Immature natural killer cell (primary cell): ENCODE data around the gene C4orf50. TPM values are rescaled to one million over a fixed set of nuclear protein-coding genes. Genes with fewer than 3 reads are reported as not detected.
"Not testable (repeated sequence)": the region's sequence is repeated elsewhere in the genome, so short reads cannot be mapped to it uniquely, and the experiment has no call there.

Experiments used
- DNase-seq, 3 donors: peaks; one replicate each; pipeline ENCODE4 v3.0.0; 2022; ENCODE audit warnings: mixed read lengths in 1 of 3
- H3K27ac Mint-ChIP-seq, 6 donors: one replicate each; pipeline ENCODE4 v1.8.0; 2020; ENCODE audit warnings: mixed read lengths in 6 of 6, mild to moderate bottlenecking in 5 of 6, inconsistent platforms in 4 of 6, moderate library complexity in 3 of 6
- H3K27me3 Mint-ChIP-seq, 3 donors: one replicate each; pipeline ENCODE4 v1.8.0; 2020 to 2021; ENCODE audit warnings: low read depth in 3 of 3, mild to moderate bottlenecking in 3 of 3, mixed read lengths in 3 of 3, moderate library complexity in 3 of 3, inconsistent platforms in 1 of 3
- H3K36me3 Mint-ChIP-seq, 3 donors: one replicate each; pipeline ENCODE4 v1.8.0; 2020; ENCODE audit warnings: mixed read lengths in 3 of 3, inconsistent platforms in 2 of 3, mild to moderate bottlenecking in 2 of 3
- H3K4me1 Mint-ChIP-seq, 2 donors: one replicate each; pipeline ENCODE4 v1.8.0; 2020; ENCODE audit warnings: inconsistent platforms in 2 of 2, mild to moderate bottlenecking in 2 of 2, mixed read lengths in 2 of 2, moderate library complexity in 1 of 2
- H3K4me3 Mint-ChIP-seq, 5 donors: one replicate each; pipeline ENCODE4 v1.8.0; 2020; ENCODE audit warnings: mild to moderate bottlenecking in 5 of 5, mixed read lengths in 5 of 5, inconsistent platforms in 3 of 5, moderate library complexity in 3 of 5
- H3K9me3 Mint-ChIP-seq, 6 donors: one replicate each; pipeline ENCODE4 v1.8.0; 2020; ENCODE audit warnings: mild to moderate bottlenecking in 6 of 6, mixed read lengths in 6 of 6, inconsistent platforms in 4 of 6, moderate library complexity in 3 of 6
- polyA plus RNA-seq, 3 donors: library from polyadenylated mRNA; unstranded; fragments of 300-500 nt; fragmentation: Illumina TruSeq; gene quantifications; one replicate each; pipeline ENCODE4 v1.2.3, GENCODE V29; 2021

C4orf50 gene
- polyA plus RNA-seq, 3 donors from 2014 or later: 0.04 TPM; not detected in 2

GRCh38 chr4:5869966-5870619 is 148.1 kb downstream of the C4orf50 start:
- no peak overlapping the region for H3K27ac Mint-ChIP-seq
- H3K9me3 Mint-ChIP-seq: peaks cover 0 to 2% (median 0%) of the 10 kb centered on the region in 6 donors
- DNase-seq: no peak
- H3K4me1 Mint-ChIP-seq: peaks cover 13 to 15% of the 10 kb centered on the region in 2 donors
- H3K27me3 Mint-ChIP-seq: peaks cover 2 to 12% (median 6%) of the 10 kb centered on the region in 3 donors
- peaks cover 0 to 4% (median 0%) of the 10 kb centered on the region in 3 donors for H3K36me3 Mint-ChIP-seq
- no peak overlapping the region for H3K4me3 Mint-ChIP-seq

GRCh38 chr4:5867866-5868265 is 150.4 kb downstream of the C4orf50 start:
- Mint-ChIP-seq H3K36me3 (no peaks in the 10 kb centered on the region), H3K4me3 (no peak overlapping the region), H3K4me1 (peaks cover 13 to 15% of the 10 kb centered on the region in 2 donors), H3K27me3 (peaks cover 0 to 14% (median 5%) of the 10 kb centered on the region in 3 donors), H3K9me3 (no peaks in the 10 kb centered on the region), H3K27ac (no peak overlapping the region)
- DNase-seq: no peak

- no peak overlapping the region for H3K27ac Mint-ChIP-seq
- H3K4me1 Mint-ChIP-seq: peaks cover 13 to 15% of the 10 kb centered on the region in 2 donors
- H3K4me3 Mint-ChIP-seq: no peak overlapping the region
- no peak for DNase-seq
- H3K27me3 Mint-ChIP-seq: peaks cover 0 to 14% (median 5%) of the 10 kb centered on the region in 3 donors
- no peaks in the 10 kb centered on the region for H3K36me3 Mint-ChIP-seq
- no peaks in the 10 kb centered on the region for H3K9me3 Mint-ChIP-seq
These were observed 151.1 kb downstream of the C4orf50 start for GRCh38 chr4:5866841-5867813.

- no peaks in the 10 kb centered on the region for H3K36me3 Mint-ChIP-seq
- H3K27ac Mint-ChIP-seq: no peak overlapping the region
- H3K4me3 Mint-ChIP-seq: no peak overlapping the region
- H3K9me3 Mint-ChIP-seq: no peaks in the 10 kb centered on the region
- H3K4me1 Mint-ChIP-seq: peaks cover 13 to 15% of the 10 kb centered on the region in 2 donors
- no peak for DNase-seq
- peaks cover 0 to 14% (median 1%) of the 10 kb centered on the region in 3 donors for H3K27me3 Mint-ChIP-seq
These were observed 152.2 kb downstream of the C4orf50 start for GRCh38 chr4:5865896-5866599.

GRCh38 chr4:5863461-5864113 is 154.6 kb downstream of the C4orf50 start:
- H3K27ac Mint-ChIP-seq: no peak overlapping the region
- no peak for DNase-seq

GRCh38 chr4:5858020-5858769 is 160.0 kb downstream of the C4orf50 start:
- H3K27me3 Mint-ChIP-seq: peaks cover 0 to 2% (median 0%) of the 10 kb centered on the region in 3 donors
- no peaks in the 10 kb centered on the region for H3K4me1 Mint-ChIP-seq
- H3K27ac Mint-ChIP-seq: no peak overlapping the region
- H3K4me3 Mint-ChIP-seq: no peak overlapping the region
- H3K36me3 Mint-ChIP-seq: no peaks in the 10 kb centered on the region
- DNase-seq: no peak
- H3K9me3 Mint-ChIP-seq: no peaks in the 10 kb centered on the region

More at GRCh38 chr4:5863461-5864113, 154.6 kb downstream of the C4orf50 start:
- H3K4me1 Mint-ChIP-seq: peaks cover 13 to 15% of the 10 kb centered on the region in 2 donors
- no peaks in the 10 kb centered on the region for H3K9me3 Mint-ChIP-seq
- H3K36me3 Mint-ChIP-seq: no peaks in the 10 kb centered on the region
- H3K27me3 Mint-ChIP-seq: peaks cover 0 to 14% (median 3%) of the 10 kb centered on the region in 3 donors
- H3K4me3 Mint-ChIP-seq: no peak overlapping the region

- H3K27me3 Mint-ChIP-seq: peaks cover 0 to 6% (median 3%) of the 10 kb centered on the region in 3 donors
These were observed 161.0 kb downstream of the C4orf50 start for GRCh38 chr4:5857199-5857598.

GRCh38 chr4:5856362-5856761 is 161.9 kb downstream of the C4orf50 start:
- H3K4me1 Mint-ChIP-seq, H3K36me3 Mint-ChIP-seq, DNase-seq, H3K27me3 Mint-ChIP-seq, H3K4me3 Mint-ChIP-seq, H3K27ac Mint-ChIP-seq, H3K9me3 Mint-ChIP-seq: not testable (repeated sequence)

More at GRCh38 chr4:5857199-5857598, 161.0 kb downstream of the C4orf50 start:
- Mint-ChIP-seq H3K4me3 (no peak overlapping the region), H3K27ac (no peak overlapping the region), H3K36me3 (no peaks in the 10 kb centered on the region), H3K9me3 (no peaks in the 10 kb centered on the region), H3K4me1 (no peaks in the 10 kb centered on the region)
- DNase-seq: no peak

- H3K27me3 Mint-ChIP-seq: peaks cover 4 to 8% (median 6%) of the 10 kb centered on the region in 3 donors
- H3K9me3 Mint-ChIP-seq: no peaks in the 10 kb centered on the region
- H3K4me3 Mint-ChIP-seq: no peak overlapping the region
- no peak for DNase-seq
- no peak overlapping the region for H3K27ac Mint-ChIP-seq
- H3K4me1 Mint-ChIP-seq: no peaks in the 10 kb centered on the region
- no peaks in the 10 kb centered on the region for H3K36me3 Mint-ChIP-seq
These were observed 163.3 kb downstream of the C4orf50 start for GRCh38 chr4:5854929-5855328.

- Mint-ChIP-seq H3K36me3 (no peaks in the 10 kb centered on the region), H3K27ac (no peak overlapping the region), H3K27me3 (peaks cover 4 to 9% (median 4%) of the 10 kb centered on the region in 3 donors), H3K9me3 (no peaks in the 10 kb centered on the region), H3K4me3 (no peak overlapping the region), H3K4me1 (no peaks in the 10 kb centered on the region)
- DNase-seq: no peak
These were observed 165.6 kb downstream of the C4orf50 start for GRCh38 chr4:5852523-5853202.

- Mint-ChIP-seq H3K4me1 (no peaks in the 10 kb centered on the region), H3K27ac (no peak overlapping the region), H3K27me3 (peaks cover 4 to 9% (median 4%) of the 10 kb centered on the region in 3 donors), H3K9me3 (no peaks in the 10 kb centered on the region), H3K4me3 (no peak overlapping the region), H3K36me3 (no peaks in the 10 kb centered on the region)
- DNase-seq: no peak
These were observed 166.5 kb downstream of the C4orf50 start for GRCh38 chr4:5851637-5852301.
